Osteoblast (primary cell): ENCODE measurements around the gene ZMIZ1. TPM values are rescaled to one million over a fixed set of nuclear protein-coding genes. Genes with fewer than 3 reads are reported as not detected.
A peak's percentile ranks its signal among the peaks of the same experiment; 100 is the strongest.

Source experiments
- DNase-seq: peaks from one replicate; pipeline ENCODE4 v3.0.0; 2011; ENCODE audit warnings: low spot score, mixed read lengths; ENCODE audit not compliant: insufficient read length; ENCODE audit errors: missing footprints
- H2AFZ ChIP-seq: 2 replicates; pipeline ENCODE4 v1.6.0; 2011; ENCODE audit warnings: mild to moderate bottlenecking, low read length
- H3K27ac ChIP-seq: 2 replicates; pipeline ENCODE4 v1.5.1; 2011; ENCODE audit warnings: mild to moderate bottlenecking, low read depth, low read length, moderate library complexity
- H3K27me3 ChIP-seq: 2 replicates; pipeline ENCODE4 v1.6.0; 2012; ENCODE audit warnings: mild to moderate bottlenecking, control low read depth, inconsistent platforms, low read length, moderate library complexity; ENCODE audit not compliant: insufficient read depth
- H3K36me3 ChIP-seq: 2 replicates; pipeline ENCODE4 v1.5.1; 2011; ENCODE audit warnings: mild to moderate bottlenecking, low read length, control low read depth, moderate library complexity; ENCODE audit not compliant: insufficient read depth
- H3K4me1 ChIP-seq: 2 replicates; pipeline ENCODE4 v1.5.1; 2011; ENCODE audit warnings: mild to moderate bottlenecking, low read length, control low read depth, moderate library complexity; ENCODE audit not compliant: insufficient read depth
- H3K4me2 ChIP-seq: 2 replicates; pipeline ENCODE4 v1.6.0; 2011; ENCODE audit warnings: mild to moderate bottlenecking, low read length; ENCODE audit not compliant: insufficient read depth
- H3K4me3 ChIP-seq: fragments of 200-600 bp; sonication (generic); 3 replicates; pipeline ENCODE4 v1.5.1; 2012; ENCODE audit warnings: mild to moderate bottlenecking, low read length, inconsistent platforms; ENCODE audit not compliant: insufficient read depth
- H3K79me2 ChIP-seq: 2 replicates; pipeline ENCODE4 v1.6.0; 2012; ENCODE audit warnings: mild to moderate bottlenecking, low read length, control low read depth, inconsistent platforms; ENCODE audit not compliant: insufficient read depth
- H3K9me3 ChIP-seq: 2 replicates; pipeline ENCODE4 v1.5.1; 2011; ENCODE audit warnings: low read depth, low read length, control low read depth
- H4K20me1 ChIP-seq: 2 replicates; pipeline ENCODE4 v1.6.0; 2012; ENCODE audit warnings: mild to moderate bottlenecking, low read length, control low read depth; ENCODE audit not compliant: insufficient read depth
- CTCF ChIP-seq: IDR thresholded peaks from 2 replicates; pipeline ENCODE4 v1.5.1; 2011; ENCODE audit warnings: mild to moderate bottlenecking, low read depth, low read length, moderate library complexity; ENCODE audit errors: extremely low read depth
- total RNA-seq: library from RNA; depleted of rRNA; stranded (reverse); fragments of >200 nt; gene quantifications from 2 replicates; pipeline ENCODE4 v1.2.3, GENCODE V29; 2012

Gene ZMIZ1
- total RNA-seq, 1 donor, result 40.9 TPM

DNA sequence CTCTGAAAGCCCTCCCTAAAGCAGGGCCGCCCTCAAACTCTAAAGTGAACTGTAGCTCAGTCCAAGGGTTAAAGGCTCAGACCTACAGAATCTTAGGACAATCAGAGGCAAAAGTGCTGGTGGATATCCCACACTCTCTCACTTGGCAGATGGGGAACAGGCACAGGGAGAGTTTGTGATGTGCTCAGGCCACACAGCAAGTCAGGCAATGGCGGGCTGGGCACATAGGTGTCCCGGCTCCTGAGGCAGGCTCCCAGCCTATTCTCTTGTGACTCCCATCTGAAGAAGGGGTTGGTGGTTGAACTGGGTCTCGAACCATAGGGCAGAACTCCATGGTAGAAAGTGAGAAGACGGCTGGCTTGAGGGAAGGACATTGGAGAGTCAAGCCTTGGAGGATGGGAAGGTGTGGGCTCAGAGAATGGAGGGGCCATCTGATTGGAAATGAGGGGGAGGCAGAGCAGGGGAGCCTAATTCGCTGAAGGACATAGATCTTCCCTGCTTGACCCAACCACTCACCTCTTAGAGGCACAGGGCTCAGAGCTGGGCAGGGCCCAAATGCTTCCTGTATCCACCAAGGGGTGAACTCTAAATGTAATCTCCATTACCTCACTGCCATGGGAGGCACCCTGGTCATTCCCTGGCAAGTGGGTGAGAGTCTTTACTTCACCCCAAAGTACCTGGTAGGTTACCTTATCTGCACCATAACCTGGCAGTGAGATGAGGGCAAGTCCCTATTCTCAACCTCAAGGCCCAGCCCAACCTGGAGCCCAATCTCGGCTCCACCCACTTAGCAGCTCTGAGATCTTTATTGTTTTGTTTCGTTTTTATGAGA is 4.9 kb upstream of the ZMIZ1 start:
- Histone ChIP-seq H3K27ac (no peak overlapping the region), H3K79me2 (no peaks in the 10 kb centered on the region), H3K4me1 (peaks cover 10% of the 10 kb centered on the region), H2AFZ (no peak overlapping the region), H3K4me3 (no peak overlapping the region), H3K4me2 (no peak overlapping the region), H4K20me1 (no peaks in the 10 kb centered on the region), H3K9me3 (no peaks in the 10 kb centered on the region), H3K36me3 (no peaks in the 10 kb centered on the region), H3K27me3 (peaks cover 5% of the 10 kb centered on the region)
- peak; percentile 65 for DNase-seq
- TF ChIP-seq CTCF, result no peak

DNA sequence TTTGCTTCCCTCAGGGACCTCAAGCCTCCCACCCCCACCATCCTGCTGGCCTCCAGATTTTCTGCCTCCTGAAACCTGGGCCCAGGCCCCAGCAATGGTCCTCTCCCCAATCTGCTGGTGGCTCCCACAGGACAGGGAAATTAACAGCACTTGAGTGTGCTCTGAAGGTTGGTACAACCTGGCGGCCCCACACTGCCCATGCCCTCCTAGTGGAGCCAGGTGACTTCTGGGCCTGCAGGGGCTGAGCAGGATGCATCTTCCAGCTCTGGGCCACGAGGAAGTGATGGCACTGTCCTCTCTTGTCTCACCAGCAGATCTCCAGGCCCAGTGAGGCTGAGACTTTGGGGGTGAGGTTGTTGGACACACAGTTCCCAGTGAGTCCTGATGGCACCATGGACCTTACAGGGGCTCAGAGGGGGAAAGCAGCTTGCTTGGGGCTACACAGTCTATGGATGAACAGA is 3.6 kb upstream of the ZMIZ1 start:
- no peak overlapping the region for H2AFZ ChIP-seq
- TF ChIP-seq CTCF, result no peak
- no peak overlapping the region for H3K4me3 ChIP-seq

DNA sequence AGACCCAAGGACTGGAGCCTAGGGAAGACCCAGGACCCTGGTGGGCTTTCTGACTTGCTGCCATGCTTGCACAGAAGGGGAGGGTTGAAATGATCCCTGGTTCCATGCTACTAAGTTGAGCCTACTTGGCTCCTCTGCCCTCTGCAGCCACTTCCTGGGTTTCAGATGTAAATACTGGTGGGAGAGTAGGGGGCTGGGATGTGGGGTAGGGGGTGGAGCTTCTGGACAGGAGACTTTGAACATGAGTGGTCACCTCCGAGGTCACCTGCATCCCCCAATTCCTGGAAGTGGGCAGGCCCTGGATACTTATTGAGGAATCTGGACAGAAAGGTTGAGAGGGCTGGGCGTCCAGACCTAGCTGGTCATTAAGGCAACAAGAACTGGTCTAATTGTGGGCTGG is 2.9 kb upstream of the ZMIZ1 start:
- peaks cover 10% of the 10 kb centered on the region for H3K4me1 ChIP-seq
- TF ChIP-seq CTCF, result no peak
- no peak overlapping the region for H3K4me3 ChIP-seq
- H3K4me2 ChIP-seq, result no peak overlapping the region
- peaks cover 1% of the 10 kb centered on the region for H3K27me3 ChIP-seq
- DNase-seq, result no peak
- peaks cover 14% of the 10 kb centered on the region for H3K79me2 ChIP-seq
- peaks cover 4% of the 10 kb centered on the region for H4K20me1 ChIP-seq
- no peak overlapping the region for H2AFZ ChIP-seq
- no peak overlapping the region for H3K27ac ChIP-seq
- H3K36me3 ChIP-seq, result no peaks in the 10 kb centered on the region
- no peaks in the 10 kb centered on the region for H3K9me3 ChIP-seq

More for the DNA sequence above, 3.6 kb upstream of the ZMIZ1 start:
- Histone ChIP-seq H3K4me1 (peaks cover 10% of the 10 kb centered on the region), H3K27ac (no peak overlapping the region), H3K79me2 (peaks cover 10% of the 10 kb centered on the region), H3K36me3 (no peaks in the 10 kb centered on the region), H3K4me2 (no peak overlapping the region), H3K27me3 (peaks cover 5% of the 10 kb centered on the region), H3K9me3 (no peaks in the 10 kb centered on the region), H4K20me1 (peaks cover 3% of the 10 kb centered on the region)
- DNase-seq, result peak; percentile 48

GRCh38 chr10:79066411-79067240 is 2.1 kb upstream of the ZMIZ1 start:
- no peak for TF ChIP-seq CTCF
- peak overlapping the region; percentile 78 for H2AFZ ChIP-seq
- H3K79me2 ChIP-seq, result peaks cover 20% of the 10 kb centered on the region
- peak; percentile 95 for DNase-seq
- peak overlapping the region; percentile 98 for H3K4me3 ChIP-seq
- no peaks in the 10 kb centered on the region for H3K36me3 ChIP-seq
- H3K9me3 ChIP-seq, result no peaks in the 10 kb centered on the region
- peaks cover 13% of the 10 kb centered on the region for H3K4me1 ChIP-seq
- H3K27me3 ChIP-seq, result no peaks in the 10 kb centered on the region
- H3K27ac ChIP-seq, result peak overlapping the region; percentile 73
- H3K4me2 ChIP-seq, result peak overlapping the region; percentile 99
- H4K20me1 ChIP-seq, result peaks cover 12% of the 10 kb centered on the region
